ENCODE measurements around the gene TRUB1. TPM values are rescaled to one million over a fixed set of nuclear protein-coding genes. Genes with fewer than 3 reads are reported as not detected.

Gene TRUB1
- total RNA-seq, 6 experiments from 2014 or later, result 17.4 to 23.2 (median 22.3) TPM

- peaks cover 14% of the 10 kb centered on the region for H3K36me3 Mint-ChIP-seq (ENCODE audit: low read depth)
- no peaks in the 10 kb centered on the region for H3K4me1 Mint-ChIP-seq (ENCODE audit: low read depth)
- H3K27ac Mint-ChIP-seq, result no peak overlapping the region
- H3K9me3 Mint-ChIP-seq, result no peaks in the 10 kb centered on the region
- H3K4me3 Mint-ChIP-seq, result no peak overlapping the region
- no peak for TF ChIP-seq CTCF (IDR thresholded peaks at IDR 0.05)
- DNase-seq, result no peak
- H3K27me3 Mint-ChIP-seq (ENCODE audit: insufficient read depth), result peaks cover 1% of the 10 kb centered on the region; the same call in 1 of the 2 replicates
Measured at GRCh38 chr10:114974625-114975024, 36.6 kb downstream of the TRUB1 start.

GRCh38 chr10:114975091-114975490, 37.1 kb downstream of the TRUB1 start:
- no peaks in the 10 kb centered on the region for H3K9me3 Mint-ChIP-seq
- H3K4me1 Mint-ChIP-seq (ENCODE audit: low read depth), result no peaks in the 10 kb centered on the region
- no peak for TF ChIP-seq CTCF (IDR thresholded peaks at IDR 0.05)

GRCh38 chr10:114982989-114983388, 45.0 kb downstream of the TRUB1 start:
- Mint-ChIP-seq H3K36me3 (ENCODE audit: low read depth) (peaks cover 62% of the 10 kb centered on the region), H3K4me3 (no peak overlapping the region), H3K27ac (no peak overlapping the region), H3K27me3 (ENCODE audit: insufficient read depth) (no peaks in the 10 kb centered on the region), H3K4me1 (ENCODE audit: low read depth) (peaks cover 10% of the 10 kb centered on the region), H3K9me3 (peaks cover 56% of the 10 kb centered on the region)
- no peak for DNase-seq
- TF ChIP-seq CTCF (IDR thresholded peaks at IDR 0.05), result no peak

More at GRCh38 chr10:114975091-114975490, 37.1 kb downstream of the TRUB1 start:
- H3K27me3 Mint-ChIP-seq (ENCODE audit: insufficient read depth), result peaks cover 1% of the 10 kb centered on the region; the same call in 1 of the 2 replicates
- no peak overlapping the region for H3K4me3 Mint-ChIP-seq
- DNase-seq, result no peak
- H3K36me3 Mint-ChIP-seq (ENCODE audit: low read depth), result peaks cover 14% of the 10 kb centered on the region
- no peak overlapping the region for H3K27ac Mint-ChIP-seq

GRCh38 chr10:114987995-114988394, 50.0 kb downstream of the TRUB1 start:
- peaks cover 17% of the 10 kb centered on the region for H3K4me1 Mint-ChIP-seq (ENCODE audit: low read depth)
- H3K27ac Mint-ChIP-seq, result peak overlapping the region; percentile 54
- H3K27me3 Mint-ChIP-seq (ENCODE audit: insufficient read depth), result no peaks in the 10 kb centered on the region
- TF ChIP-seq CTCF (IDR thresholded peaks at IDR 0.05), result no peak
- DNase-seq, result peak; percentile 85
- H3K9me3 Mint-ChIP-seq, result peaks cover 46% of the 10 kb centered on the region
- peaks cover 45% of the 10 kb centered on the region for H3K36me3 Mint-ChIP-seq (ENCODE audit: low read depth)
- H3K4me3 Mint-ChIP-seq, result 0 out of 2 replicates have a peak overlapping the region, but pooled peaks have one; percentile 2

- Mint-ChIP-seq H3K36me3 (ENCODE audit: low read depth) (peaks cover 20% of the 10 kb centered on the region), H3K27me3 (ENCODE audit: insufficient read depth) (no peaks in the 10 kb centered on the region), H3K4me3 (no peak overlapping the region), H3K4me1 (ENCODE audit: low read depth) (peaks cover 23% of the 10 kb centered on the region), H3K9me3 (peaks cover 20% of the 10 kb centered on the region), H3K27ac (no peak overlapping the region)
- DNase-seq, result no peak
- no peak for TF ChIP-seq CTCF (IDR thresholded peaks at IDR 0.05)
Measured at GRCh38 chr10:114990586-114990985, 52.6 kb downstream of the TRUB1 start.

GRCh38 chr10:114990991-114991390, 53.0 kb downstream of the TRUB1 start:
- no peaks in the 10 kb centered on the region for H3K27me3 Mint-ChIP-seq (ENCODE audit: insufficient read depth)
- peaks cover 27% of the 10 kb centered on the region for H3K4me1 Mint-ChIP-seq (ENCODE audit: low read depth)
- H3K27ac Mint-ChIP-seq, result no peak overlapping the region
- peaks cover 16% of the 10 kb centered on the region for H3K9me3 Mint-ChIP-seq
- DNase-seq, result no peak
- H3K4me3 Mint-ChIP-seq, result no peak overlapping the region
- no peak for TF ChIP-seq CTCF (IDR thresholded peaks at IDR 0.05)
- peaks cover 16% of the 10 kb centered on the region for H3K36me3 Mint-ChIP-seq (ENCODE audit: low read depth)
